Activated CD4-positive, alpha-beta T cell treated with anti-CD3 and anti-CD28 coated beads, Interleukin-2, amount 50 U/mL, for 48 hours (primary cell): ENCODE data around the gene CALML3.

Experiments
- DNase-seq, 2 experiments: peaks; one replicate each; pipeline ENCODE4 v3.0.0-alpha.2; 2020

The CALML3 gene

DNA sequence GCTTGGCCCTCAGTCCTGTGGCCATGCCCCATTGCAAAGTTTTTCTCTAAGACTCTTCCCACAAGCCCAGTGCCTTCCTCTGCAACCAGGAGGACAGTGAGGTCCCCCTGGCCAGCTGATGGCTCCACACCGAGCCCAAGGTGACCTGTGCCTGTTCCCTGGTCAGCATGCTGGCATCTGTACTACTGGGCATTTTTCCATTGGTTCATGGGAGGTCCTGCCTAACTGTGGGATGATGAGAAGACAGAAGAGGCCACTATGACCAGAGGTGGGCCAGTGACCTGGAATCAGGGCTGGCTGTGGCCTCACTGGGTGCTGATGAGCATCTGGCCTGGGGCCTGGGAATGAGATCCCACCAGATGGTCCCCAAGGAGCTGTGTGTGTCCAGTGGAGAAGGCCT is 20.2 kb downstream of the CALML3 start:
- DNase-seq: no peak

DNA sequence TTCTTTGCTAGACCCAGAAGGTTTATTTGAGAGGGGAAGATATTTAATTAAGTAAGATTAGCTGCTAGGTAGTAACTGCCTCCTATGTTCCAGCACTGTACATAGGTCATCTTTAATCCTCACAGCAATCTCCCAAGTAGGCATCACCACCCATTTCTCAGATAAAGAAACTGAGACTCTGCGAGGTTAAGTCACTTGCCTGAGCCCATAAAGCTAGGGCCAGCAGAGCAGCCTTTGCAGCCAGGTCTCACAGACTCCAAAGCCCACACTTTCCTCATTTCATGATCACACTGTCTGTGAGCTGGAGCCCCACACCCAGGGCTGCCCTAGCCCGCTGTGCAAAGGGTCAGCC is 20.6 kb downstream of the CALML3 start:
- no peak for DNase-seq

DNA sequence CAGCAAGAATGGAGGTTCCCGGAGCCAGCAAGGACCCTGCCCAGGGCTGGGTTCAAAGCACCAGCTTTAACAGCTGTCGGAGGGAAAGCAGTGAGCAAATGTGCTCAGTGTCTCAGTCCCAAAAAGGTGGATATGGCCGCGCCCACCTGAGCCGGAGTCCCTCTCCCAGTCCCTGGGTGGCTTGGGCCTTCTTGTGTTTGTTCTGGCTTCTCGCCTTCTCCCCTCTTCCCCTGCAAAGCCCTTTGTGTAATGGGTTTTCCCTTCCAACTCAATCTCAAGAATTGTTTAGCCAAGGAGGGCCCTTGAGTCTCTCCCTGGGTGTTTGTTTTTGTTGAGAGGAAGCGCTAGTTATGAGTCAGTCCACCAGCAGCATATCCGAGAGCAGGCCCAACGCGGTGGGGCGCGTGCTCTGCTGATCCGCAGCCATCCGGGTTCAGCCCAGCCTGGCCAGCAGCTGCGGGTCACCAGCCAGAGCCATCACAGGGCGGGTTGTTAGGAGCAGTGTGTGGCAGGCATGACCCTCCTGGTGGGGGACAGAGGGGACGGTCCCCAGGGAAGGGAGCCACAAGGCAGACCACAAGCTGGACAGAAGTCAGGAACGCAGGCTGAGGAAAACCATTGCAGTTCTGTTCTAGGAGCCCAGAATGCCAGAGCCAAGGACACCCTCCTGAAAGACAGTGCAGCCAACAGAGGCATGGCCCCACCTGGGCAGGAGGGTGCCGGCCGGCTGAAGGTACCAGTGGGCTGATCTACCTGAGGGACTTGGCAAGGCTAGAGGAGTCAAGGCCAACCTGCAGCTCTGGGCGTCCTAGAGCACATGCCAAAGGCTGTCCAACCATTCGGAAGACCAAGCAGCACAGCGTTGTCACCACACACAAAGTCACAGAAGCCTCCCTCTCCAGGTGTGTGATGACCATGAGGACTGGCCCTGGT is 21.3 kb downstream of the CALML3 start:
- DNase-seq: no peak

DNA sequence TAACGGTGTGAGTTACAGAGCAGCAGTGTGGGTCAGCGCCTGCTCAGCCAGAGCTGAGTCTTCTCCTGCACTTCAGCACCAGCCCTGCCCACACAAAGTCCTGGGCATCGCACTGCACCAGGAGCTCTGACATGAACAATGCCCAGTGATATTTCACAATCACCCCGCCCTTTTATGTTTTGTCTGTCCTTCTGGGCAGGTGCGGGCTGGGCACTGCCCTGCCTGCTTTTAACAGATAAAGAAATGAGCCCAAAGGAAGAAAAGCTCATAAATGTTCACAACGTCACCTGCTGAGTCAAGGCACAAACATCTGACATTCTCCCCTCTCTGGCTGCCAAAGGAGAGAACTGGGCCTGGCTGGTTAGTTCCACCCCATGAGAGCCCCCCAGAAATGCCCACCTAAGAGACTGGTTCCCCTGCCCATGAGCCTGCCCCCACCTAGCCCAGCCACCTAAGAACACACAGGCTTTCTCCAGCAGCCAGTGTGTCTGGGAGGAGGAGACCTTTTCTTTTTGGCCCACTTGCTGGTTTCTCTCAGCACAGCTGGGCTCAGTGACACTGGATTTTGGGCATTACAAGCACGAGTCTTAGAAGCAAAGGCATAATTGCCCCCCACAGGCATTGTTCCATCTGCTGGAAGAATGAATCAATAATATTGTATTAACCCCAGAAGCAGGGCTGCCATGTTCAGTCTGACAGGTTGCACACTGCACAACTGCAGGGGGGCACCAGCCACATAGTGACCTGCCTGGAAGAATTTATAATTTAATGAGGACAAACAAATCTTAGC is 22.3 kb downstream of the CALML3 start:
- no peak for DNase-seq

DNA sequence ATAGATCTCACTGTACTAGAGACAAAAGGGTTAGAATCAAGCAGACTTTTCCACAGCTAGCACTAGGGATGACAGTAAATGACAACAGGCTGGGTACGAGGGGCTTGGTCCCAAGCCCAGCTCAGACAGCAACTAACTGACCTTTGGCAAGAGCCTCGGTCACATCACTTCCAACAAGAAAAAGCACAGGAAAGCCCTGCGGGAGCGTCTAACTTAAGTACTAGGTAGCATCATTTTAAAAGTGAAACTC is 22.8 kb downstream of the CALML3 start:
- no peak for DNase-seq

DNA sequence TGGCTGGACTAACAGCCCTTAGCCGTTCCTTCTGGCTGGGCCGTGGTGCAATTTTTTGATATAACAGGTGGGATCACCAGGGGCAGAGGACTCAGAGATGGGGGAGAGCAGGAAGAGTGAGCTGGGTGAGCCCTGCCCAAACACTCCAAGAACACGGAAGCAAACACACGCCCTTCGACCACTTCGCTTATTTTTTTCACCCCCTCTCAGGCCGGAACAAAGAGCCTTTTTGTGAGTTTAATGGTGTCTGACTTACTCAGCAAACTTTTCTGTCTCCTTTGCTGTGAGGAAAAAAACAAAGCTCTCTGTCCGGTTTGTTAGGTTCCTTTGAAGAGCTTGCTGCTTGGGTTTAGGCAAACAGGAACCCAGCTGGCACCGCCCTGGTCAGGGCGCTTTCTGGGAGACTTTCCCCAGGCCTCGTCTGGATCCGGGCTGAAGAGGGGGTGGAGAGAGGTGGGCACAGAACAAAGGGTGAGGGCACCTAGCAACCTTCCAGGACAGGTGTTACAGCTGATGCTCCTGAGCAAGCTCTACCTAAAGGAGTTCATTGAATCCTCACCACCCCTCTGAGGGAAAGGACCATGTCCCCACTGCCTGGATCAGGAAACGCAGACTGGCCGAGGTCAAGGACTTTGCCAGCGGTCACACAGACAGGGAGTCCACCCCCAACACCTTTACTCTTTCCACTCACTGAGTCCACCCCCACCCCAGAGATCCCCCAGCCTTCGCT is 23.3 kb downstream of the CALML3 start:
- no peak for DNase-seq

DNA sequence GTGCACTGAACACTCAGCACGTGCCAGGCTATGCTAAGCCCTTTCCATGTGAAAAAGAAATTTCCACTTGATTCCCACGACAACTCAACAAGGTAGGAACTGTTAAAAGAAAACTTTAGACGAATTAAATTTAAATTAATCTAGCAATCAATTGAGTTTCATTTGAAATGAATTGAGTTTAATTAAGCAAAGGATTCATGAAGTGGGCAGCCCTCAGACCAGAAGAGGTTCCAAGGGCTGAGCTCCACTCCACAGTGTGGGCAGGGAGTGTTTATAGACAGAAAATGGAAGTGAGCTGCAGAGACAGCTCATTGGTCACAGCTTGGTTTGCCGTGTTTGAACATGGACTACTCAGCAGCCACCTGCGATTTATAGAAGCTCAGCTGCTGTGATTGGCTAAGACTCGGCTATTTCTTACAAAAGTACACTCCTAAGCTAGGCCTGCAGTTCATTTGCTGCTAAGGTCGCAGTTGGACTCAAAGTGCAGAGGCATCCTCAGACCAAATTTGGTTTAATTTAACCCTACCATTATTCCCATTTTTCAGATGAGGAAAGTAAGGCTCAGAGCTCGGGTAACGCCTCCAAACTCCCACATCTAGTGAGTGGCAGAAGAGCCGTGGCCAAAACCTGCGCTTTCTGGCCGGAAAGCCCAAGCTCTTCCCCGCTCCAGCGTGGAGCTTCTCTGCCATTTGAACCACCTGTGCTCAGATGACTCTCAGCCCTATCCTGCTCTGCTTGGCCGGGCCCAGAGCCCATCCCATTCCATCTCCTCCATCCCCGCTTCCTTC is 24.9 kb downstream of the CALML3 start:
- DNase-seq: no peak

DNA sequence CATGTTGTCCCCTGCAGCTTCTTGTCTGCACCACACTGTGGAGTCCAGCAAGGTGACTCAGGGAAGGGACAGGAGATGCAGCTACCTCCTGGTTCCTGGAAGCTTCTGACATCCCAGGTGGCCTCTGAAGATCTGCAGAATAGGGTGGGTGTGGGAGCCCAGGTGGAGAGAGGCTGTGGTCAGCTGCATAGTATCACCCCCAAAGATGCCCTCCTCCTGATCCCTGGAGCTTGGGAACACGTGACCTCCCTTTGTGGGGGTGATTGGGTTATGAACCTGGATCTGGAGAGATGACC is 25.4 kb downstream of the CALML3 start:
- DNase-seq: no peak

DNA sequence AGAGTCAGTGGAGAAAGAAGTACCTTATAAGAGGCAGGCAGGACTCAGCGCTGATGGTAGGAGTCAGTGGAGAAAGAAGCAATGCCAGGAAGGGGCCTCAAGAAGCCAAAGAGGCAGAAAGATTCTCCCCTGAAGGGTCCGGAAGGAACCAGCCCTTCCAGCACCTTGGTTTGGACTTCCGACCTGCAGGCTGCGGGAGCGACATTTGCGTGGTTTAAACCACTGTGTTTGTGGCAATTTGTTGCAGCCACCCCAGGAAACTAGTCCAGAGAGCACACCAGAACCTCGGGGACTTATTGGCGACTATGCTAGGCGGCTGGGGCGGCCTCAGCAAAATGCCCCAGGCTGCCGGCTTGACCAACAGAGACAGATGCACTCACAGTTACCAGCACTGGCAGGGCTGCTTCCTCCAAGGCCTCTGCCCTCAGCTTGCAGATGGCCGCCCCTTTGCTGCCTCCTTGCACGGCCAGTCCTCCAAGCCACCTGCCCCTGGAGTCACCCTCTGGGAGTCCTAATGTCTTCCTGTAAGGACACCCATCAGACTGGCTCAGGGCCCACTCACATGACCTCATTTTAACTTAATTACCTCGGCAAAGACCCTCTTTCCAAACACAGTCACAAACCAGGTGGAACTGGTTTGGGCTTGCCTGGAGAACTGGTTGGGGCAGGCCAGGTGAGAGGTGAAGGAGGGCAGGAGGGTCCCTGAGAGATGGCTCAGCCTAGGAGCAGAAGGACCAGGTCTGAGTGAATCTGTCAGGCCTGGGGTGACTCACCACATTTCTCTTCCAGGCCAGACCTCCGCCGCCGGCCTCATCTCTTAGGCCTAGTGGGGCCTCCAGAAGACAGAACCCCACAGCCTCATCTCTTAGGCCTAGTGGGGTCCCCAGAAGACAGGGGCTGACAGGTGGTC is 26.1 kb downstream of the CALML3 start:
- no peak for DNase-seq

DNA sequence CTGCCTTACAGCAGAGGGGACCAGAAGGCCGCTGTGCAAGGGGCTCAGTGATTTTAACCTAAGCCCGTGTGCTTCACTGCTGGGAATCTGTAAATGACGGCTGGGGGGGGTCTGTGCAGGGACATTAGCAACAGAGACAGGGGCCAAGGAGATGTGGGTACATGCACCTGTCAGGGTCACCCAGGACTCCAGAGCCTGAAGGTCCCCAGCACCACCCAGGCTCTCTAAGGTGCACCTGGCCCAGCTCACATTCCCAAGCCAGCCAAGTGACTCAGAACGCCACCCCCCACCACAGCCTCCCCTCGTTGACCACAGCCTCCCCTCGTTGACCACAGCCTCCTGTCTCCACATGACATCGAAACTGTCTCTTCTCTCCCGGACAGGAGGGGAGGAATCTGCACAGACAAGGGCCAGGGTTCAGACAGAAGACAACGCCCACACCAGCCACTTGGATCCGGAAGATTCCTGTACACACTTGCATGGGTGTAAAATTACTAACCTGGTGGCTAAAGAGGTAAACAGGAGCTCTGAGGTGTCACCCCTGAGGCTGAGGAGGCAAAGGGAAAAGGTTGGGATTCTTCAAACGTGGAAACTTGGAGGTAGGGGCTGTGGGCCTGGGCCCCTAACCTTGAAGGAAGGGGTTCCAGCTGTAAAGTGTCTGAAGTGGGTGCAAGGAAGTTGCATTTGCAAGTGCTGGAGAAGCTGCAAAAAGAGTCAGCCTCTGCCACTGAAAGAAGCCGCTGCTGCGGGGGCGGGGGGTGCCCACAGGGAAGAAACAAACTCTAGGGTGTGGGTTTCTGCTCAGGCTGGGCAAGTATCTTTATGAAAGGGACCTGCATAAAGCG is 27.0 kb downstream of the CALML3 start:
- DNase-seq: peak; percentile 78 to 84

DNA sequence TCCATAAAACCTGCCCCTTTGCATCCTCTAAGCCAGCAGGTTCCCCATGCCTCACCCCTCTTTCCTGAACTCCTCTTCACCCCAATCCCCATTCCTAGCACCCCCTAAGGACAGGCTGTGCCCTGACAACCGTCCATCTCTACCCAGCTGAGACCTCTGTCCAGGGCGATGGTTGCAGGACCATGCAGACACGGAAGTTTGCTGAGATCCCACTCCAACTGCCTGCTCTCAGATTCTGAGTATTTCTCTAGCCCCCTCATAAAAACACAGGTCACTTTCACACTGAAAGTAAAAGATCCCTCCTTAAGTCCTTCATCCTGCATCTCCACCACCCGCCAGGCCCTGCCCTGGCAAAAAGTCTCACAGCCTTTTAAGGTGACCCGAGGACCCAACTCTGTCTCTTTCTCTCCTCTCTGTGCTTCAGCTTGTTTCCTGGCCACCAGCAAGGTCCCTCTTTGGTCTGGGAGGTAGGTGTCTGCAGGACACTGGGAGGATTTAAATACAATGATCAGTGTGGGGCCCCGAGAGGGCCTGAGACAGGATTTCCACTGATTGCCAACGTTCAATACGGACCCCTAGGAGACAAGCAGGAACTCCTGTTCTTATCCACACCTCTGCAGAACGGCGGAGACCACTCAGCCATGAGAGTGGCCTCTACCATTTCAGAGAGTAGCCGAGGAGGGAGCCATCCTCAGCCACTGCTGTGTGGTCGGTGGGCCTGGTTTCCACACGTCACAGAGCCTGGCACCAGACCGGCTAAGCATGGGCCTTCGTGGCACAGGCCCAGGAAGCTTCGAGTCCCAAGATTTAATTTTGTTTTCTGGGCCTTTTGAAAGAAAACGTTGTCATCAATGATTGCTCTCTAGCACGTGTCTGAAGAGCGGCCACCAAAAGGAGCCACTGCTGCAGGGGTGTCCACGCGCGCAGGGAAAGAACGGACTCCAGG is 27.9 kb downstream of the CALML3 start:
- DNase-seq: no peak

DNA sequence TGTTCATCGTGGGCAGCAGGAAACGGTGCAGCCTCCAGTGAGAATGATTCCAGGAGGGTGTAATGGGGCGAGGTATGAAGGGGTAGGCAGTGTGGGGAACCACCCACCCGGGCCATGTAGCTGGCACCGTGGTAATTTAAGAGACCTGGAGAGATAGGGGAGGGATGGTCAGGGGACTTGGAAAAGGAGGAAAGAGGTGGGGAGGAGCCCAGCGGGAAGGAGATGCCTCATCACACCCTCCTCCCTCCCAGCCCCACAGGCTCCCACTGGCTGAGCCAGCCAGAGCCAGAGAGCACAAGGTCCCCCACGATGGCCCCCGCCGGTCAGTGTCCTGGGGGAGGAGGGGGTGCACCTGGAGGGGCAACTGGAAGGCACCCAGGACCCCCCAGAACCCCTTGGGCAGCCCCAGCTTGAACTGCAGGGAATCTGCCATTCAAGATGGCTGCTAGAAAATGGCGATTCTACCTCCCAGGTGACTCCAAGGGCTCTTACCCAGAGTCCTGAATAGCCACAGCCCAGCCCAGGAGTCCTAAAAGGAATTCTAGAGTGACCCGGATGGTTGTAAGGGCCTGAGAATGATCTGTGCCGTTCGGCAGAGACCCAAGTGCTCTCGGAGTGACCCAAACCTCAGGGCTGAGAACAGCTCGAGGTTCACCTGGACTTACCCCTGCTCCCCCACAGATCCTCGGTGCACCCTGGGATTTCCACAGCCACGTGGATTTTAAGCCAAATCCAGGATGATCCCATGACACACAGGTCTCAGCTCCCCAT is 28.8 kb downstream of the CALML3 start:
- no peak for DNase-seq

DNA sequence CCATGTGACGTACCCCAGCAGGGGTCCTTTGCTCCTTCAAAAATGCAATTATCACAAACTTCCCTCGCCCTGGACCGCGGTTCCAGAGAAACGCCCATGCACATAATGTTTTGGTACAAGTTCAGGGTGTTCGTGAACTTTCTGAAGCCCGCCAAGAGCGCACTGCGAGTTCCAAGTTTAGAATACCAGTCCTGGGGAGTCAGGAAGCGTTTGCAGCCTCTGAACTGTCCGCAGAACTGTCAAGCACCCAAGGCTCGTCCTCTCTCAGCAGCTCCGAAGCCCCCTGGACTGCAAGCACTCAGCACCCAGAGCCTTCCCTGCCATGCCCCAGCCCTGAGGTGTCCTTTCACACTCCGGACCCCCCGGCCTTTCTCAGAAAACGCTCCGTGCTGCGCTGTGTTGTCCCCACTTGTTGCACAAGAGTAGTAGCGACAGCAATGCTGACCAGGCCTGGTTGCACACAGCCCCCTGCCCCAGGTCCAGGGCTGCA is 30.3 kb downstream of the CALML3 start:
- no peak for DNase-seq

DNA sequence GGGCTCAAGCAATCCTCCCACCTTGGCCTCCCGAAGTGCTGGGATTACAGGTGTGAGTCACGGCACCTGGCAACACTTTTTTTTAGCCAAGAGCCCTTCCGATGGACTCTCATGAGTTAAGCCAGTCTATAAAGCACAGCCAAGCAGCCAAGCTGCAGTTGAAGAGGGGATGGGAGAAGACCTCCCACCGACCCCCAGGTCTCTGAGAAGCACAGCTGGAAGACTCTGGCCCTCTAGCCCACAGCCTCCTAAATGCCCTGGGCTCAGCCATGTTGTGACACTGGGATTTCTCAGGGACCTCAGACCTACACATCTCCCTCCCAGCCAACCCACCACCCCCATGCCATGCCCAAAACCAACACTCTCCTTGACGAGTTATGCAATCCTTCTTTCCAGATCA is 31.1 kb downstream of the CALML3 start:
- no peak for DNase-seq

DNA sequence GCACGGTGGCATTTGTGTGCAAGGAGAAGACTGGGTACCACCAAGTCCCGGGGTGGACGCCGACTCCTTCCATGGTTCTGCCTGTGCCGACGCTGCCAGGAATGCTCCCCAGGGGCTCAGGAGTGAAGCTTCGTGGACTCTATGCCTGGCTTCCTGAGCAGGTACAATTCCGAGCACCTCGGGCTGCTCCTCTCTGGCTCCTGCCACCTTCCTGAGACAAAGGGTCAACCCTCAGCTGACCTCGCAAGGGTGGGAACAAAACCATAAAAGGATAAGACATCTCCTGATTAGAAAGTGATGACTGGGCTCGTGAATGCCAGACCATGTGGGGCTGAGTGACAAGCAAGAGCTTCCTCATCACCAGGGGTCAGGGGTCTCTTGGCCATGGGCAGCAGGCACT is 31.8 kb downstream of the CALML3 start:
- no peak for DNase-seq

DNA sequence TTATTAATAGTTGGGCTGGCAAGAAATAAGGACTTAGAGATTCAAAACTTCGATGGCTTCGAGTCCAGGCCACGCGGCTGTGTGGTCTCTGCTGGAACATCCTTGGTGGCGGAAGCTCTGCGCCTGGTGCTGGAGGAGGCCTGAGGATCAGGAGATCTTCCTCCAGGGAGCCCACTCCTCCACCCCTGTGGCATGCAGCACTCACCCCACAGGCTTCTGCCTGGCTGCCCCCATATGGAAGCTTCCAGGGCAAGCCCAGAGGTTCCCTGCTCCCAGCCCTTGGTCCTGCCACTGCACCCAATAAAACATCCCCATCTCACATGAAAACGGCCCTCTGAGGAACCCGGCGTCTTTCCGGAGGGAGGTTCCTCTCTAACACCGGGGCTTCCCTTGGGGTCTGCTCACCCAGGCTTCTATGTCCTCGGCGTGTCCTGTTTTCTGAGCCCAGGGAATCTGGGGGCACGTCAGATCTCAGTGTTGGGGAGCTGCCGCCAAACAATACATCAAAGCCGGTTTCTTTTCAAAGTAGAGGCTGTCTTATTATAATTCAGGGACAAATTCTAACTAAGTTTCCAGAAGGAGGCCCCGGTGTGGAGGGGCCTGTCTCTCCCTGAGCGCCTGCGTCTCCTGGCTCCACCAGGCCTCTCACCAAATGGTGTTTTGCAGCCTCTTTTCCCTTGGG is 32.4 kb downstream of the CALML3 start:
- no peak for DNase-seq

DNA sequence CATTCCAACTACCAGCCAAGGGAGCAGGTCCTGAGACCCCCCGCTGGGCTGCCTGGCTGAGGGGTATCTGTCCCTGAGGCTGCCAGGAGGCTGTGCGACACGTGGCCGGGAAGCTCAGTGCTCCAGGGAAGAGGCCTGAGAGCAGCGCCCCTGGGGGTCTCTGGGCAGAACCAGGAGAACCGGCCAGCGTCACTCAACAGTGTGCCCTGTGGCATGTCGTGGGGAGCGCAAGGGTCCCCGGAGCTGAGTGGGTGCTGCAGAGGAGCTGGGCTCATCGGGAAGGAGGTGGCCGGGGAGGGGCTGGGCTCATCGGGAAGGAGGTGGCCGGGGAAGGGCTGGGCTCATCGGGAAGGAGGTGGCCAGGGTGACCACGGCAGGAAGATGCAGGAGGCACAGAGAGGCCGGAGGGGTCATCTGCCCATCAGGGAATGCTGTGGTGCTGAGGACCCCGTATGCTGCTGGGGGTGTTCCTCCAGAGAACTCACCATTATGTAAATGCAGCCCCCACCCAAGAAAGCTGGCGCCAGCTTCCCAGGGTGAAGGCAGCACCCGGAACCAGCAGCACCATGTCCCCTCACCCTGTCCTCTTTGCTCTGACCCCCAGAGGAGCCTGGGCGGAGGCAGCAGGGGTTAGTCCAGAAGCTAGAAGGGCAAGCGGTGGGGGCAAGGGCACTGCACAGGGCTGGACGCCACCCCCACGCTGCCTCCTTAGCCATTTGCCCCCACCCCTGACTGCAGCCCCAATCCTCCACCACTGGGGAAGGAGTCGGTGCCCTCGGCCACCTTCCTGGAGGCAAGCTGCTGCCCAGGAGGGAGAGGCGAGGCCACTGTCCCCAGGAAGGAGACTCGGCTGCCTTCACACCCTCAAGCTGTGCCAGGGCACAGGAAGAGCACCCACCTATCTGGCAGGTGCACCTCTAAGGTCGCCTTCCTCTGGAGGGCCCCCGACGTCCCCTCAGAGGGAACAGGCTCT is 33.3 kb downstream of the CALML3 start:
- no peak for DNase-seq
